ENCODE data around the gene TTC1. TPM values are rescaled to one million over a fixed set of nuclear protein-coding genes. Genes with fewer than 3 reads are reported as not detected.
A peak's percentile ranks its signal among the peaks of the same experiment; 100 is the strongest.

The TTC1 gene
- total and polyA plus RNA-seq, 4 donors = 52.7 to 63.0 (median 59.1) TPM

DNA sequence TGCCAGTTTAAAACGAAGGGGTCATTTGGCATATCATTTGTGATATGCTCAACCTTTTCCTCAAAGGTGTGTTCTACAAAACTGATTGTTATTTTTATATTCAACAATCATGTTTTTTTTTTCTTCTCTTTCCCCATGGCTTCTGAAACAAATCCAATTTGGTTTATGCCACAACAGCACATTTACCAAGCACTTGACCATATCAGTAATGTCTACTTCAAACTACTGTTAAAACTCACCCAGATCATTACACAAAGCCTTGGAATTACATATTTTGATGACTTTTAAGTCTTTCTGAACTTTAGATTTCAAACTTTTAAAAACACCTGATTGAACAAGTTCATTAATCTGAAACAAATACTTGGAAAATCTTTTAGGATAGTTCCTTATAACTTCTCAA lies 81.1 kb downstream of the TTC1 start:
- no peak overlapping the region for H3K4me3 ChIP-seq (ENCODE audit: low read depth, low read length)
- WGBS (ENCODE audit: insufficient coverage) = no CpG with 5 or more reads among the region's 1 CpG
- no peaks in the 10 kb centered on the region for H3K9me3 ChIP-seq (ENCODE audit: control insufficient read depth, insufficient read depth, low read length)
- no peak overlapping the region for H3K27ac ChIP-seq (ENCODE audit: low read depth, low read length)
- DNase-seq (ENCODE audit: low read depth in 4 of 6, low spot score in 6 of 6) = no peak
- no peaks in the 10 kb centered on the region for H3K4me1 ChIP-seq (ENCODE audit: control insufficient read depth, insufficient read depth, low read length)
- H3K27me3 ChIP-seq (ENCODE audit: control insufficient read depth, insufficient read depth, low read length) = no peaks in the 10 kb centered on the region
- H3K36me3 ChIP-seq (ENCODE audit: control insufficient read depth, insufficient read depth, low read length) = peaks cover 8% of the 10 kb centered on the region

DNA sequence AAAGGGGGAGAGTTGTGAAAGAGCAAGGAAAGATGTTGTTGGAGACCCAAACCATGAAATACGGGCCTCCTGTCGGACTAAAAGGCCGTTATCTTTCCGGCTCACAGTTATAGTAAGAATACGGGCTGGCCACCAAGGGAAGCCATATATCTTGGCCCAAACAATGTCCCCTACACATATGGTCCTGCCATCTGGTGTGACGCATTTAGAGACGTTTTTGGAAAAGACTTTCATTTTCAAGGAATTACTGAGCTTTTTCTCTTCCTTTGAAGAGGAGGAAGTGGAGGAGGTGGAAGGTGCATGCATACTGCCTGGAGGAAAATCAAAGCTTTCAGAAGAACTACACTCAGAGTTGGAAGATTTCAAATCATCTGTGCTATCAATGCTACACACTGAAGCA lies 83.6 kb downstream of the TTC1 start:
- H3K27ac ChIP-seq (ENCODE audit: low read depth, low read length) = no peak overlapping the region
- no peaks in the 10 kb centered on the region for H3K4me1 ChIP-seq (ENCODE audit: control insufficient read depth, insufficient read depth, low read length)
- no peaks in the 10 kb centered on the region for H3K9me3 ChIP-seq (ENCODE audit: control insufficient read depth, insufficient read depth, low read length)
- peaks cover 11% of the 10 kb centered on the region for H3K36me3 ChIP-seq (ENCODE audit: control insufficient read depth, insufficient read depth, low read length)
- no peaks in the 10 kb centered on the region for H3K27me3 ChIP-seq (ENCODE audit: control insufficient read depth, insufficient read depth, low read length)
- H3K4me3 ChIP-seq (ENCODE audit: low read depth, low read length) = no peak overlapping the region
- peak in 2 of 6 donors; percentile 34 to 84 for DNase-seq (ENCODE audit: low read depth in 4 of 6, low spot score in 6 of 6)
- WGBS (ENCODE audit: insufficient coverage) = 58% methylated on average over 2 of the region's 7 CpGs

DNA sequence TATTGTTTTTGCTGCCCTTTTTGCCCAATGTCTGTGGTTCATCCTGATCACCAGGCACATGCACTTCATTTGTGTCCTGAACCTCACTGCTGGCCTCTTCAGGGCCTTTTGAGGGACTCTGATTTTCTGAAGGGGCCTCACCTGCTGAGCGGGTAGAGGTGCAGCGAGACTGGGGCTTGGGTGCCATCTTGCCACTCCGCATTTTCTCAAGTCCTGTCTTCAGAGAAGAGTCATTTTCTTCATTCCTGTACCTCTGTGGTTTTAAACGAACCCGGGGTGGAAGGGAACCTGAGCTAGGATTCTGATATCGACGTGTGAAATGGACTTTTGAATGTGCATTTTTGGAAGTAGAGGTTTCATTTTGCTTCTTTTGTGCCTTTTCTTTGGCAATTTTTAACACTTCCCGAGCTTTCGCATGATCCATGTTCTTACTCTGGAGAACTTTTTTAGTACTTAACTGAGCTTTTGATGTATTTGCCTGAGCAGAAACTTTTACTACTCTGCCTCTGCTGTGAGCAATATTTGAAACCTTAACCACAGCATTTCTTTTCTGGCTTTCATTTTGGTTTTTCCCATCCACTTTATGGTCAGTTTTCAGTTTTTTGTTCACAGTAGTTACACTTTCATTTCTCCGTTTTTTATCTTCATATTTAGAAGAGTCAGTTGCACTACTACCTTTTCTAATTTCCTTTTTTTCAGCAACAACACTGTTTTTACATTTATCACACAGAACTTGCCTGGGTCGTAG lies 84.2 kb downstream of the TTC1 start:
- no peak for DNase-seq (ENCODE audit: low read depth in 4 of 6, low spot score in 6 of 6)
- Histone ChIP-seq H3K4me3 (ENCODE audit: low read depth, low read length) (no peak overlapping the region), H3K36me3 (ENCODE audit: control insufficient read depth, insufficient read depth, low read length) (peaks cover 11% of the 10 kb centered on the region), H3K27ac (ENCODE audit: low read depth, low read length) (no peak overlapping the region), H3K4me1 (ENCODE audit: control insufficient read depth, insufficient read depth, low read length) (no peaks in the 10 kb centered on the region), H3K27me3 (ENCODE audit: control insufficient read depth, insufficient read depth, low read length) (no peaks in the 10 kb centered on the region), H3K9me3 (ENCODE audit: control insufficient read depth, insufficient read depth, low read length) (no peaks in the 10 kb centered on the region)
- 94% methylated on average over 8 of the region's 11 CpGs for WGBS (ENCODE audit: insufficient coverage)

DNA sequence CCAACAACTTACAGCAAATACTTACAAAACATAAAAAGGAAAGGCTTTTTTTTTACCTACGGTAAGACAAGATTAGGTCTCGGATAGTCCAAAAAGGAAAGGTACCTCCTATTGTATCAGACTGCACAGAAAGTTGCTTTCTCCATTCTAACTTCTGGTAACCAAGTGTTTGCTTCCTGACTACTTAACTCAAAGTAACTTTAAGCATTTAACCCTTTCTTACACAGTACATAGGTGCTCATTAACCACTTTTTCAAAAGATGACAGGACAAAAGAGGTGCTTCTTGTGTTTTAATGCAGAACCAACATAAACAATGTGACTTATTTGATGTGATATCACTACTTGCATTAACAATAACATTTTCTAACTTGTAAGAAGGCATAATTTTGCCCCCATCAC lies 87.2 kb downstream of the TTC1 start:
- Histone ChIP-seq H3K4me3 (ENCODE audit: low read depth, low read length) (no peak overlapping the region), H3K9me3 (ENCODE audit: control insufficient read depth, insufficient read depth, low read length) (no peaks in the 10 kb centered on the region), H3K27me3 (ENCODE audit: control insufficient read depth, insufficient read depth, low read length) (no peaks in the 10 kb centered on the region), H3K4me1 (ENCODE audit: control insufficient read depth, insufficient read depth, low read length) (no peaks in the 10 kb centered on the region), H3K27ac (ENCODE audit: low read depth, low read length) (no peak overlapping the region), H3K36me3 (ENCODE audit: control insufficient read depth, insufficient read depth, low read length) (peaks cover 17% of the 10 kb centered on the region)
- WGBS (ENCODE audit: insufficient coverage) = no CpG with 5 or more reads among the region's 2 CpGs
- no peak for DNase-seq (ENCODE audit: low read depth in 4 of 6, low spot score in 6 of 6)

DNA sequence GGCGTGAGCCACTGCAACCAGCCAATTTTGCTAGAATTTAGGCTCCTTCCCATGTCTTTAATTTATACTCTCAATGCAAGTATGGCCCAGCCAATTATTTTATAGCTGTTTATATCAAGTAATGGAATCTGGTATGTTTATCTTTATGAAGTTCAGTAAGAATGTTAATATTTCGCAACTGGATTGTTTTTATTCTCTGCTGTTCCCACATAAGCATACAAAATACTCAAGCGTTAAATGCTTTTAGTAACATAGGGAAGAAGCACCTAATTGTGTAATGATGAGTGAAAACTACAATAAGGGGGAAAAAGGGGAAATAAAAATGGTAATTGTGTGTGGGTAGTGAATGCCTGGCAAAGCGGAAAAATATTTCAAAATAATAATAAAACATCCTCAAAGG lies 89.1 kb downstream of the TTC1 start:
- Histone ChIP-seq H3K9me3 (ENCODE audit: control insufficient read depth, insufficient read depth, low read length) (no peaks in the 10 kb centered on the region), H3K27me3 (ENCODE audit: control insufficient read depth, insufficient read depth, low read length) (no peaks in the 10 kb centered on the region), H3K36me3 (ENCODE audit: control insufficient read depth, insufficient read depth, low read length) (peaks cover 9% of the 10 kb centered on the region), H3K4me3 (ENCODE audit: low read depth, low read length) (no peak overlapping the region), H3K27ac (ENCODE audit: low read depth, low read length) (no peak overlapping the region), H3K4me1 (ENCODE audit: control insufficient read depth, insufficient read depth, low read length) (no peaks in the 10 kb centered on the region)
- WGBS (ENCODE audit: insufficient coverage) = 83% methylated on average over 1 of the region's 4 CpGs
- DNase-seq (ENCODE audit: low read depth in 4 of 6, low spot score in 6 of 6) = no peak

DNA sequence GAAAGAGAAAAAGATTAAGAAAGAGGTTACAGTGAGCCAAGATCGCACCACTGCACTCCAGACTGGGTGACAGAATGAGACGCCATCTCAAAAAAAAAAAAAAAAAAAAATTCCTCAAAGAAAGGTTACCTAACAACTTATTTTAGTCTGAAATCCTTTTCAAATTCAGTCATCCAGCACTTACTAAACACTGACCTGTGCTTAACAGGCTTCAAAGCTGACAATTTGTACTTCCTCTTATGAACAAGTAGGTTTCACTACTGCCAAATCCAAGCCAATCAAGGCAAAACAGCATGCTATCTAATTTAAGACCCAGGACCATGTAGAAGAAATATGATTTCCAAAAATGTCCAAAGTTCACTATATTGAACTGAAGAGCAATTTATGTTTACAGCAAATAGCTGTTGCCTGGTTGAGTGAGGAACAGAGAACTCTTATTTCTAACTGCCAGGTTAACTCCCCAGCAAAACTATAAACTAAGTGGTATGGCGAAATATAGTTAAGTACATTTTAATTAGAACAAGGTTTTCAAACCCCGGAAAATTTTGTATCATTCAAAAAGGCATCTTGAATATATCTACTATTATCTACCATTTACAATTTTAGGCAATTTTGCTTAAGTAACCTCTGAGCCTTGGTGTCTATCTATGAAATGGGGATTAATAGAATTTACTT lies 96.9 kb downstream of the TTC1 start:
- Histone ChIP-seq H3K4me1 (ENCODE audit: control insufficient read depth, insufficient read depth, low read length) (no peaks in the 10 kb centered on the region), H3K27ac (ENCODE audit: low read depth, low read length) (no peak overlapping the region), H3K4me3 (ENCODE audit: low read depth, low read length) (no peak overlapping the region), H3K27me3 (ENCODE audit: control insufficient read depth, insufficient read depth, low read length) (no peaks in the 10 kb centered on the region), H3K9me3 (ENCODE audit: control insufficient read depth, insufficient read depth, low read length) (no peaks in the 10 kb centered on the region), H3K36me3 (ENCODE audit: control insufficient read depth, insufficient read depth, low read length) (peaks cover 18% of the 10 kb centered on the region)
- WGBS (ENCODE audit: insufficient coverage) = no CpG with 5 or more reads among the region's 4 CpGs
- DNase-seq (ENCODE audit: low read depth in 4 of 6, low spot score in 6 of 6) = no peak

DNA sequence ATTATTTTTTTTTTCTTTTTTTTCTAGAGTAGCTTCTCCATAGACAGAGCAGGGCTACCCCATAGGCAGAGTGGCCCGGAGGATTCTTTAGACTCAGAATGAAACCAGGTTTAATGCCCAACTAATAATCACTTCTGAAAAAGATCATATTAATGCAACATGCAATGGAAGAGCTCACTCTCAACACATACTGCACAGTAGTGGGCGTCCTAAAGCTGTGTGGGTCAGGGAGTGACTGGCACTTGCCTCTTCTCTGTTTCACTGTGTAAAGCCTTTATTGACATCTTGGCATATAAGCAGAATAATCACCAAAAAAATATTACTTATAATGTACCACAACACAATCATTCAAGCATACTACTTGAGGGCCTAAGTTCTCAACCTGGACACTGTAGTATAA lies 99.2 kb downstream of the TTC1 start:
- H3K4me3 ChIP-seq (ENCODE audit: low read depth, low read length) = no peak overlapping the region
- H3K4me1 ChIP-seq (ENCODE audit: control insufficient read depth, insufficient read depth, low read length) = no peaks in the 10 kb centered on the region
- no peak overlapping the region for H3K27ac ChIP-seq (ENCODE audit: low read depth, low read length)
- no peaks in the 10 kb centered on the region for H3K9me3 ChIP-seq (ENCODE audit: control insufficient read depth, insufficient read depth, low read length)
- WGBS (ENCODE audit: insufficient coverage) = 100% methylated on average over 1 of the region's 2 CpGs
- H3K27me3 ChIP-seq (ENCODE audit: control insufficient read depth, insufficient read depth, low read length) = no peaks in the 10 kb centered on the region
- H3K36me3 ChIP-seq (ENCODE audit: control insufficient read depth, insufficient read depth, low read length) = peaks cover 30% of the 10 kb centered on the region
- DNase-seq (ENCODE audit: low read depth in 4 of 6, low spot score in 6 of 6) = no peak

Small RNA genes within 50 kb of the gene (small RNA-seq; reads per million reads assigned to genes)
- gene RF00019 (ENCODE audit: low replicate concordance) = not detected

Other genes with a start within 250 kb of the TTC1 start
- gene ADRA1B, start 92.7 kb upstream of the TTC1 start, total RNA-seq = 1 to 10 TPM; 2.1 to 3.2 TPM
- gene ADRA1B, start 92.7 kb upstream of the TTC1 start, polyA plus RNA-seq (ENCODE audit: insufficient read length in 2 of 2) = 10 to 100 TPM; 10.8 to 11.6 TPM
- gene PWWP2A, start 110.3 kb downstream of the TTC1 start, total RNA-seq = 10 to 100 TPM; 34.0 to 34.8 TPM
- gene PWWP2A, start 110.3 kb downstream of the TTC1 start, polyA plus RNA-seq (ENCODE audit: insufficient read length in 2 of 2) = 10 to 100 TPM; 22.6 to 23.9 TPM
- 1 to 10 TPM; 2.8 TPM for gene FABP6, start 220.4 kb downstream of the TTC1 start, total RNA-seq
- gene FABP6, start 220.4 kb downstream of the TTC1 start, polyA plus RNA-seq (ENCODE audit: insufficient read length in 2 of 2) = 1 to 10 TPM; 4.9 to 6.4 TPM